Stimulated activated CD4-positive, alpha-beta T cell treated with anti-CD3 and anti-CD28 coated beads, Interleukin-1b, Interleukin-23, amount 100 ng/mL, for 24 hours (primary cell): ENCODE data around the gene HMX2.
"Not testable (repeated sequence)": the region's sequence is repeated elsewhere in the genome, so short reads cannot be mapped to it uniquely, and the experiment has no call there.

ENCODE experiments used
- DNase-seq, 4 experiments: peaks; one replicate each; pipeline ENCODE4 v3.0.0-alpha.2; 2020; ENCODE audit warnings: low read depth in 4 of 4, low spot score in 1 of 4

HMX2 gene

GRCh38 chr10:123150271-123150985 lies 2.5 kb downstream of the HMX2 start:
- DNase-seq = no peak

- DNase-seq = no peak
These were observed 3.2 kb downstream of the HMX2 start for GRCh38 chr10:123150986-123151736.

GRCh38 chr10:123151737-123152135 lies 3.8 kb downstream of the HMX2 start:
- no peak for DNase-seq

GRCh38 chr10:123153486-123154091 lies 5.7 kb downstream of the HMX2 start:
- no peak for DNase-seq

GRCh38 chr10:123154092-123154710 lies 6.3 kb downstream of the HMX2 start, which contains the start of gene BUB3:
Gene BUB3 (plus strand): TSS chr10:123154402. CDS start chr10:123154918, 516 bp downstream.
- DNase-seq = peak; percentile 80 to 89 (median 88)

GRCh38 chr10:123154711-123155505 lies 7.0 kb downstream of the HMX2 start:
- DNase-seq = no peak

- DNase-seq = no peak
These were observed 8.1 kb downstream of the HMX2 start for GRCh38 chr10:123156078-123156477.

- DNase-seq = no peak
These were observed 9.3 kb downstream of the HMX2 start for GRCh38 chr10:123157210-123157609.

- DNase-seq = no peak
These were observed 10.7 kb downstream of the HMX2 start for GRCh38 chr10:123158682-123159081.

GRCh38 chr10:123160311-123160980 lies 12.5 kb downstream of the HMX2 start:
- no peak for DNase-seq

GRCh38 chr10:123164319-123164718 lies 16.4 kb downstream of the HMX2 start:
- DNase-seq = no peak

- DNase-seq = no peak
These were observed 17.6 kb downstream of the HMX2 start for GRCh38 chr10:123165445-123166072.

- DNase-seq = no peak
These were observed 18.7 kb downstream of the HMX2 start for GRCh38 chr10:123166618-123167017.

- no peak for DNase-seq
These were observed 23.0 kb downstream of the HMX2 start for GRCh38 chr10:123170961-123171360.

- DNase-seq = not testable (repeated sequence)
These were observed 23.7 kb downstream of the HMX2 start for GRCh38 chr10:123171616-123172015.

- no peak for DNase-seq
These were observed 27.8 kb downstream of the HMX2 start for GRCh38 chr10:123175389-123176387.

GRCh38 chr10:123178390-123178789 lies 30.5 kb downstream of the HMX2 start:
- DNase-seq = not testable (repeated sequence)
